GM12892 (cell line): ENCODE results near the gene TBCD.

Source experiments
- DNase-seq: peaks from one replicate; pipeline ENCODE4 v3.0.0; 2011; ENCODE audit not compliant: insufficient read length
- FAIRE-seq: peaks from 2 replicates; lab custom pipeline; 2011; peaks lifted over from hg19 to GRCh38; lab: Jason Lieb, UNC
- POLR2A ChIP-seq: IDR thresholded peaks from 2 replicates; pipeline ENCODE4 v1.6.1; 2011; ENCODE audit warnings: low read depth, low read length, control low read depth
- POLR2AphosphoS5 ChIP-seq: IDR thresholded peaks from 2 replicates; pipeline ENCODE4 v1.6.1; 2011; ENCODE audit warnings: low read depth, low read length, control low read depth
- TAF1 ChIP-seq: IDR thresholded peaks from 2 replicates; pipeline ENCODE4 v1.6.1; 2011; ENCODE audit warnings: low read depth, mild to moderate bottlenecking, control low read depth, low read length, borderline replicate concordance

TBCD gene

GRCh38 chr17:82888583-82889495 is 137.0 kb downstream of the TBCD start:
- no peak for DNase-seq
- FAIRE-seq = no peak
- no peak for TF ChIP-seq POLR2AphosphoS5
- no peak for TF ChIP-seq POLR2A
- TF ChIP-seq TAF1 = no peak

- DNase-seq (no peak), FAIRE-seq (no peak)
Observed at GRCh38 chr17:82889496-82890338, 137.9 kb downstream of the TBCD start.

GRCh38 chr17:82890339-82890730 is 138.5 kb downstream of the TBCD start:
- DNase-seq (no peak), FAIRE-seq (no peak)
- TF ChIP-seq TAF1 (no peak), POLR2AphosphoS5 (no peak), POLR2A (no peak)

More at GRCh38 chr17:82889496-82890338, 137.9 kb downstream of the TBCD start:
- TF ChIP-seq POLR2AphosphoS5 (no peak), TAF1 (no peak), POLR2A (no peak)

GRCh38 chr17:82890926-82891678 is 139.2 kb downstream of the TBCD start:
- FAIRE-seq = no peak
- no peak for DNase-seq
- TF ChIP-seq POLR2AphosphoS5 (no peak), TAF1 (no peak), POLR2A (no peak)

- DNase-seq (no peak), FAIRE-seq (no peak)
- no peak for TF ChIP-seq POLR2A
- TF ChIP-seq TAF1 = no peak
- TF ChIP-seq POLR2AphosphoS5 = no peak
Observed at GRCh38 chr17:82891911-82892310, 140.0 kb downstream of the TBCD start.

- no peak for TF ChIP-seq TAF1
- no peak for TF ChIP-seq POLR2A
- TF ChIP-seq POLR2AphosphoS5 = no peak
- no peak for DNase-seq
- no peak for FAIRE-seq
Observed at GRCh38 chr17:82892899-82893565, 141.2 kb downstream of the TBCD start.

GRCh38 chr17:82893779-82894178 is 141.9 kb downstream of the TBCD start:
- DNase-seq = no peak
- no peak for TF ChIP-seq TAF1
- no peak for TF ChIP-seq POLR2AphosphoS5
- no peak for TF ChIP-seq POLR2A
- FAIRE-seq = no peak

GRCh38 chr17:82894389-82894788 is 142.5 kb downstream of the TBCD start:
- DNase-seq (no peak), FAIRE-seq (no peak)
- TF ChIP-seq POLR2AphosphoS5 (no peak), POLR2A (no peak), TAF1 (no peak)

- TF ChIP-seq POLR2A (no peak), POLR2AphosphoS5 (no peak), TAF1 (no peak)
- DNase-seq (no peak), FAIRE-seq (no peak)
Observed at GRCh38 chr17:82895087-82895486, 143.2 kb downstream of the TBCD start.

- no peak for DNase-seq
- no peak for FAIRE-seq
- TF ChIP-seq POLR2AphosphoS5 = no peak
Observed at GRCh38 chr17:82896071-82897000, 144.5 kb downstream of the TBCD start.
